GM21381 (cell line): ENCODE results near the gene COL19A1.

Experiments
- ATAC-seq: cut with Tn5 transposase; IDR thresholded peaks from one replicate; pipeline ENCODE4 v1.9.1; 2021; ENCODE audit warnings: mild to moderate bottlenecking, moderate library complexity; ENCODE audit not compliant: unreplicated experiment

The COL19A1 gene

DNA sequence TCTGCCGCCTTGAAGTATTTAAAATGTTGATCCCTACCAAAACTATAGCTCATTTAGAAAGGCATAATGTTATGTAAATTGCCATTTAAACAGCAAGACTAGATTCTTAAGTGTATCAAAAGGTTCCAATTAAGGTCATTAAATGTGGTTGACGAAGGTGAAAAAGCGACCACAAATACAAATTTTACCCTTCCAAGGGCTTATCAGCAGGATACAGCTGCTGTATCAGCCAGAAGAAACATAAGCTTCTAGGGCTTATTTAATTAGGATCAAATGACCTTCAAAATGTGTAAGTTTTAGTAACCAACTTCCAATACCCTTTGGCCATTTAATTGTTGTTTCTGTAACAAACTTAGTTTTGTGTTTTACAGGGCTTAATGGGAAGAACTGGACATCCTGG, 296.6 kb downstream of the COL19A1 start:
- ATAC-seq = no peak

DNA sequence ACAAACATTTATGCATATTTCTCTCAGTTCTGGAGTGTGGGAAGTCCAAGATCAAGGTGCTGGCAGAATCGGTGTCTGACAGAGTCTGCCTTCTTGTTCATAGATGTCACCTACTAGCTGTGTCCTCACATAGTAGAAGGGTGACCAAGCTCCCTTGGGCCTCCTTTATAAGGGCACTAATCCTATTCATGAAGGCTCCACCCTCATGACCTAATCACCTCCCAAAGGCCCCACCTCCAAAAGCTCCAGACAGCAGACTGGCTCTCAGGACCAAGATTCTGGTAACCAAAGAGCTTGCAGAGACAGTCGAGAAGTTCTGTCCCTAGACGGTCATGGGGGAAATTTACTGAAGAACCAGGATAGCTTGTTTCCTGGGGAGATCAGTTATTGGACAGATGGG, 297.4 kb downstream of the COL19A1 start:
- ATAC-seq = no peak

DNA sequence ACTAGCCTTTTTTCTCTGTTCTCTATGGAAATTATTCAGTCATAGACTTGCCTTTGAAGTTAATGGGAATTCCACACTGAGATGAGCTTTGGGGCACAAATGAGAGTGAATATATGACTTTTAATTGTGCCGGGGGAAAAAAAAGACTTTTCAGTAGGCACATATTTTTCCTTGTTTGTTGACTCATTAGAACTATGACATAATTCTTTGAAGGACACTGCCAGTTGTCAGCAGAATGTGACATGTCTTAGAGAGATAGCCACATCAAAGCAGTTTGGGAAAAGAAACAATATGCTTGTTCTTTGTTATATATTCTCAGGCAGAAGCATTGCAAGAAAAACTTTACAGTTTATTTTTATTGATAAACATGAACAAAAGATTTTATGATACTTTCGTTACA, 298.2 kb downstream of the COL19A1 start:
- no peak for ATAC-seq

DNA sequence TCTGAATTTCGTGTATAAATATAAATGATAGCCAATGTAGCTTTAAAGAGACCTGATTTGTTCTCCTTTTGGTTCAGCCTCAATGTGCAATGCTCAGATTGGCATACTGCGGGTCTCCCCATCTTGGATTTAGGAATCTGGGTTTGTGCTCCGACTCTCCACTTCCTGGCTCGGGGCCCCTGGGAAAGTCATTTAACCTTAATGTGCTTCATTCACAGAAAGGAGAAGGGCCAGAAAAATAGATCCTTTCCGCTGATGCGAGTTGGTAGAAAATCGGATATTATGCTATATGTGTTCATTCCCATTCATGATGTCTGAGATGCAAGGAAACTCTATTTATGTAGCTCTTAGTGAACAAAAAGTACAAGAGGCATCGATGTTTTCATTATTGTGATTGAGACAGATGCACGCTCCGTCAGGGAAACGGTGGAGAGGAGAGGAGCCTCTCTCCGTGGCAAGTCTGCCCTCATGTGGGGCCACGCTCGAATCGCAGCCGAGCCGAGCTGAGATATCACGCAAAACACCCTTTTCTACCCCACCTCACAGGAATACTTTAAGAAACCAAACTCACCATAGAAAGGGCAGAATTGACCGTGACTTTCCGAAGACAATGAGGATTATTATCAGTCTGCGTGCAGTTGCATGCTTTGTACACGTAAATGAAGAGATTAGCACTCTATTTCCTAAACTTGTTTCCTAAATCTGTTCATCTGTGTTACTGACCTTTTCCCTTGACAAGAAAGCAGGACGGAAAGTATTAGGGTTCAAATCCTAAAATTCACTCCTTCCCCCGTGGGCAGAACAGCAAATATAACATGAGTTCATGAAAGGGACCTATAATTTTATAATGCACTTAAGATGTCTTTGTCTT, 300.0 kb downstream of the COL19A1 start:
- no peak for ATAC-seq

DNA sequence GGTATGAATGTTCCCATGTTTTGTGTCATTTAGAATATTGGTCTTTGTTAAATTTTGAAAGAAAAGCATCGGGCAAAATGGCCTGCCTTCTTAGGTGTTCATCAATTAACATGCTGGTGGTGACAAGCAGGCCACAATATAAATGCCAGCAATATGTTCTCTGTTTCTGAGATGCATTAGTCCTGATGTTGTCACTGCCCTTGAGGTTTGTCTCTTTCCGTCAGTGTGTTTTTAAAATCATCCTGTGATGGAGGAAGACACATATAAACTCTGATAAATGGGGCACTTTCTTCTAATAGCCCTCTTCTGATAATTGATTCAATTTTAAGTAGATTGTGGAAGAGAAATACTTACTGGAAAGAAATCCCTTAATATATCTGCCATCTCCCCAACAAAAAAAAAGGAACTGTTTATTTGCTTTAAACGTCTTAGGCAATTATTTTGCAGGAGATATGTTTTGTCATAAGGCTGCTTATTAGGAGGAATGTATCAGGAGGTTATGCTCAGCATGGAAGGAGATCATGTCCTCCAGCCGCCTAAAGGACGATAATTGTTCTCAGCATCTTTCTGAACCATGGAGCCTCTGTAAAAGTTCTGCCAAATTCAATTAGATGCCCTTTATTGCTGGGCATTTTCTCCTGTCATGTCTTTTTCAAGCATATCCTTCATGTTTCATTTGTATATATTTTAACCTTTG, 302.5 kb downstream of the COL19A1 start:
- ATAC-seq = no peak

DNA sequence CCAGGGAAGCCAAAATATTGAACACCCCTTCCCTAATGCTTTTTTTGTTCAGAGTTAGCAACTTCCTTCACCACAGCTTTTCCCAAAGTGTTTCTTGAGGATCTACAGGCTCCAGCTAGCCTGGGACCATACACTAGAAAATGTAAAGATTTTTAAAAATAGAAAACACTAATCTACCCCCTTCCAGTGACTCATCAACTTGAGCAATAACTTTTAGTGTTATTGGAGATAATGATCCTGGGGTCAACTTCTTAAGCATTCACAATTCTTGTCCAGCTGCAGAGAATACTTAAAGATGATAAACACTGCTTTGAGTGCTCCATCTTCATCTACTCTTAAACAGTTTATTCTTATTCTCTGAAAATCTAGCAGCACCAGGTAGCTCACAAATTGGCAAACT, 304.9 kb downstream of the COL19A1 start:
- no peak for ATAC-seq

DNA sequence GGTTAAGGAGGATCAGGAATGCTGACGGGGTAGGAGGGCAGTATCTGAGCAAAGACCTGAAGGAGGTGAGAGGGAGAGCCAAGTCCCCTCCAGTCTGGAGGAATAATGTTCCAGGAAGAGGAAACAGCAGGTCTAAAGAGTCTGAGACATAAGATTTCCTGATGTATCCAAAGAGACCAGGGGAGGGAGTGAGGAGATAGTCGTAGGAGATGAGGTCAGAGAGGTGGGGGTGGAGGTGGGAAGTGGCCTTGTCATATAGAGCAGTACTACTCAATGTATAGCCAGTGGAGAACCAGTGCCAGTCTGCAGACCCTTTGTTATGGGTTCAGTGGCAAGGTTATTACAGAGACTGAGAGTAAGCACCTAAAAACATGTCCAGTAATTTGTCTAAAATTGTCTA, 305.9 kb downstream of the COL19A1 start:
- ATAC-seq = no peak

DNA sequence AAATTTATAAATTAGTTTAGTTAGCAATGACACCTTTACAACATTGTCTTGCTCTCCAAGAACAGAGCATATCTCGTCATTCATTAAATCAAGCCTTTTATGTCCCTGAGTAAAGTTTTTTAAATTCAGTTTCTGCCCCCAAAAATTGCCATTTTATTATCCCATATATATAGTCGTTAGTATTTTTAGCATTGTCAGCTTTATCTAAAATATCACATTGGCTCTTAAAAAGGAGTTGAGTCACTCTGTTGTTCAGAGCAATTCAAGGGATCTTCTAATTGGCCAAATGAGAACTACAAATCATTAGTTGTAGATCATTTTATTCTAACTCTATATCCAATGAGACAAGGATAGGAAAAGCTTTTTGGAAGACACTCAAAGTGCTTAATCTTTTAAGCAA, 309.4 kb downstream of the COL19A1 start:
- no peak for ATAC-seq

DNA sequence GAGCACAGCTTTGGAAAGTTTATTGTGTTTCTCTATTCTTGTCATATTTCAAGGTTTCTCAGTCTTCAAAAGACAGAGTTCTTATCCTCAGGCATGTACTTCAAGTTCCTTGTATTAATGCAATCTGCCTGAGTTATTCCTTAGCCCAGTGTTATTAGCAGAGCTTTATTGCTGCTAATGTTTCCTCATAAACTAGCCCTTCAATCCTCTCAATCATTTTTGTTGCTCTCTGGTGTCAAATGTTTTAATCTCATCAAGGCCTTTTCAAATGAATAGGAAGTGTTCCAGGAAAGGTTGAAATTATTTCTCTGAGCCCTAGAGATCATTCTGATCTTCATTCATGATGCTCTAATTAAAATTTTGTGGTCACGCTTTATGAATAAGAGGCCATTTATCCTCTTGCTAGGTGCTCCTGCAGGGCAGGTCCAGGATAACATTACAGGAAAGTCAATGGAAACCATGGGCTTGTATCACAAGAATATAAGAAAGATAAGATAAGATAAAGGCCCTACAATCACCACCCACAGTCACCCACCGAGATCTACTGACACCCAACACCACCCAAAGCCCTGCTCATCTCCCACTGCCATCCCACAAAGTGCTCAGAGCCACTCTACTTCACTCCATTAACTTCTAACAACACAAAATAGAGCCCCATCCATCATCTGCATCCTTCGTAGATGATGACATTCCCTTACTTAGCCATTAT, 310.6 kb downstream of the COL19A1 start:
- no peak for ATAC-seq

DNA sequence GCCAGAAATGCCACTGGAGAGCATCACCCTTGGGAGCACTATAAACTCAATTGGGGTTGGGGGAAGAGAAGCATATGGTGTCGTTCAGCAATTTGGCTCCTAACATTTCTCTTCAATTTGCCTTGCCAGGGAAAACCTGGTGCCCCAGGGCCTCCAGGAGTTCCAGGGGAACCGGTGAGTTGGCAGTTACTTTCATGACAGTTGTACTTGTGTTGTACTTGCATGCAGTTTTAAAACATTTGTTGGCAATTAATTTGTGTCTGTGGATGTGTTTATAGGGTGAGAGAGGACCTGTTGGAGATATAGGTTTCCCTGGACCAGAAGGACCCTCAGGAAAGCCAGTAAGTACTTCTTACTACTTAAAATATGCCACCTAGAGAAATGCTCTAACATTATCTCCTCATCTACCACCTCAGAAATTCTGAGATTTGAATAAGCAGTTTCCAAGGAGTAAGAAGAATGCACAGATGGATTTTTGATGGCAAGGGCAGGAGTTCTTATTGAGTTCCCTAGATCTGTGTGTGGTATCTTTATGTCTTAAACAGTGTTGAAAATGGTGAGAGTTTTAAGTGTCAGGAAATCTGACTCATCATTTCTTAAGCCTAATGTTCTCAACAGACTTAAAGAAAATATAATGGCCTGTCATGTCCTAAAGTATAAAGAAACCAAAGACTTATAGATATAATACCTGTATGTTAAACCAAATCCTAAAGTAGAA, 314.0 kb downstream of the COL19A1 start:
- no peak for ATAC-seq

DNA sequence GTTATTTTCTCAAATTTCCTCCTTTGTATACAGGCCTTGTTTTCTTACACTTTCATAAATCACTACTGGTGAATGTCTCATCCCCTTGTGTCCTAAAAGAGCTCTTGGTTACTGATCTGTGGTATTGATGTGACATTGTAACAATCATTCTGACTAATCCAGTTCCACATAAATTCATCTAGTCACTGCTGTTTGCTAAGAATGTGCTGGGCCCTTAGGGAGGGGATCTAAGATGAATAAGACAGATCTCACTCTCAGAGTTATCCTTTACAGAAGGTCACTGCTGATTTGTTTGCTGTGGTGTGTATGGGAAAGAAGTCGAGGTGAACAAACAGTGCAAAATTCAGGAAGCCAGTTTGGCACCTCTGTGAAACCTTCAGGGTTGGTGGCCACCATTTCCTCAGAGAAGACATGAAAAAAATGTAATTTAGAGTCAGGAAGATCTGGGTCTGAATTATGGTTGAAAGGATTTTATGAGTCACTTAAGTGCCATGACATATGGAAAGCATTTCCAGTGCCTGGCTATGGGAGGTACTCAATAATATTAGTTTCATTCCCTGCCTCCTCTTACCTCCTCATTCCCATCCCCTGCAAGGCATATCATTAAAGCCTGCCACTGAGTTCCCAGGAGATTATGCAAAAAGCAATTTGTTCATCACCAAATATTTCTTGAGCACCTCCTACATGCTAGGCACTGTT, 314.7 kb downstream of the COL19A1 start:
- no peak for ATAC-seq

DNA sequence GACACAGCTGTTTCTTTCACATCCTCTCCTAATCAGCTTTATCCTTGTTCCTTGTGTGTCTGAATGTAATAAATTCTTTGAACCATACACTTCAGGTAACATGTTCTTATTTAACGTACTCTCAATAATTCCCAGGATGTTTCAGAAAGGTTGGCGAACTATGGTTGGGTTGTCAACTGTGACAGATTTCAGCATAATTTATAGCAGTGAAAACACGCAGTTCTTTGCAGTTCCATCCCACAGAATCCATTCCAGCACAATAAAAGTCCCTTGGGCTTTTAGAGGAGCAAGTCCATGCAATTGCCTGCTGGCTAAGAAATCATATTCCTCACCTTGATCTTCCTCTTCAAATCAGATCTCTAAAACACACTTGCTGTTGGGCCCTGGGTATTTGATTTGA, 317.2 kb downstream of the COL19A1 start:
- no peak for ATAC-seq

DNA sequence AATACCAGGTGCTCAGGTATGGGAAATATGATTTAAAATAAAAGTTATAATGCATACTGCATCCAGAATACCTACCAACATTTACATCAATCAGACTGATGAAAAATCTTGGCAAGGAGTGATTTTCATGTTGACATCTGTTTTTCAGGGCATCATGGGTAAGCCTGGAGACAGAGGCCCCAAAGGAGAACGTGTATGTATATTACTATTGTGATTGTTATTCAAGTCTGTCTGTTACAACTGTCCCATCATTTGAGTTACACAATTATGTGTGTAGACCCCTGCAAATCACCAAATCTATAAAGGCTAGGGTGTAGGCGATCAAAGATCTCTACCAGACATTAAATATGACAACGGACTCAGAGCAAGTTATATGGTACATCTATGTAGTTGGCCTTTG, 318.4 kb downstream of the COL19A1 start:
- ATAC-seq = no peak

DNA sequence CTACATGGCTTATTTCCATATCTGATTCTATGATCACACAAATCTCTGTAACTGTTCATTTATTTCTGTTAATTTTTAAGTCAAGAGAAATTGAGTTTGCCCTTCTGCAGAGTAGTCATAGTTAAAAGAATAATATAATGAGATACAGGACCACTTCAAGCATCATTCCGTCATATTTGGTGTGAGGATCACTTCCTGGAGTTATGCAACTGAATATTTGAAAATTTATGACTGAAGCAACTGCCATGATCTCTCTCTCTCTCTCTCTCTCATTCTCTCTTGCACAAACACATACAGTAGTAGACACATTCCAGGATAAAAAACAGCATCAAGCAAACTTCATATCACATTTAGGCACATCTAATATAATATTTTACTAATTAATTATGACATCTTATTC, 320.1 kb downstream of the COL19A1 start:
- no peak for ATAC-seq

DNA sequence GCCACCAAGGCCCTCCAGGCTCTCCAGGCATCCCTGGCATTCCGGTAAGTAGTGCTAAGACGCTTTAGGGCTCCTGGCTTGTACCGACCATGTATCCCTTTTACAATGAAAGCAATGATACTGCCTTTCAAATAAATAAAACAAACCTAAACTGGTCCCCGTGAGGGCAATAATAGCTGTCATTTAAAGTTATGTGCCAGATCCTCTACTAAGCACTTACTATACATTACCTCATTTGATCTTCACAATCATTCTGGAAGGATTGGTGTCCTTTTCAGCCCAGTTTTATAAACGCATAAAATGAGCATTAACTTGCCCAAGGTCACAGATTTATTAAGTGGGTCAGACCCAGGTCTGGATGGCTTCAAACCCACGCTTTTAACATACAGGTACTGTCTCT, 321.8 kb downstream of the COL19A1 start:
- no peak for ATAC-seq

DNA sequence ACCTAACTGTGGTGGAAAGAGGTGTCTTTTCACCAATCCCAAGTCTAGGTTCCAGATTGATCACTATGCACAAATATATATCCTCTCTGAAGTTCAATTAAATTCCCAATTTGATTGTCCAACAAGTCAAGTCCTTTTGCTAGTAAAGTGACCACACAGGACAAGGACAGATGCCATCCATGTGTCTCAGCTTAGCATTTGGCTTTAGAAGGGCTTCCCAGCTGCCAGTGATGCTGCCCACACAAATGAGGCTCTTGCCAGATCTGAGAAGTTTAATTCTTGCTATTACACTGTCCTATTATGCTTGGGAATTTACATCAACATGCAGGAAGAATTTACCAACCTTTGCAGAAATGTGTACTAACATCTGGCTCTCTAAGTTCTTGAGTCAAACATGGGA, 328.1 kb downstream of the COL19A1 start:
- no peak for ATAC-seq

DNA sequence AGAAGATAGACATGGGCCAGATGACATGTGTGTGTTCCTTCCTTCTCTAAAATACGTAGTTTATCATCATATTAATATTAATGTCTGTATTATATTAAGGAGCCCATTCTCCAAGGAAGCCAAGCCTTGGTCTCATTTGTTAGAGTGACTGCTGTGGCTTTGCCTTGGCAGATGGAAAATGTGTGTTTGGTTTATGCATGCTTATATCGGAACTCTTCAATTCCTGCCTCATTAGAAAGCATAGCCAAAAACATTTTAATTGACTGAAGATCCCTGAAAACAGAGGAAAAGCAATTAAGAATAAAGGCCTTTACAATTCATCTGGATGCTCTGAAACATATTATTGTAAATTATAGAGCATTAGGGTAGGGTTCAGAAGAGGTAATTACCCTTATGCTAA, 330.2 kb downstream of the COL19A1 start:
- ATAC-seq = no peak

DNA sequence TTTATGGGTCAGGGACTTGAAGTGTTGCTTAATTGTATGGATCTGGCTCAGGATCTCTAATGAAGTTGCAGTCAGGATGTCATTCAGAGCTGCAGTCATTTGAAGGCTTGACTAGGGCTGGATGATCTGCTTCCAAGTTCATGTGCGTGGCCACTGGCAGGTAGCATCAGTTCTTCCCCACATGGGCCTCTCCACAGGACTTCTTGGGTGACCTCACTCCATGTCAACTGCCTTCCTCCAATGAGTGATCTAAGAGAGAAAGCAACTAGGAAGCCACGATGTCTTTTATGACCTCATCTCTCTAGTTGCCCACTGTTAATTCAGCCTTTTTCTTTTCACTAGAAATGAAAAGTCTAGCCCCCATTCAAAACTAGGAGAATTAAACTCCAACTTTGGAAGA, 332.4 kb downstream of the COL19A1 start:
- ATAC-seq = no peak

DNA sequence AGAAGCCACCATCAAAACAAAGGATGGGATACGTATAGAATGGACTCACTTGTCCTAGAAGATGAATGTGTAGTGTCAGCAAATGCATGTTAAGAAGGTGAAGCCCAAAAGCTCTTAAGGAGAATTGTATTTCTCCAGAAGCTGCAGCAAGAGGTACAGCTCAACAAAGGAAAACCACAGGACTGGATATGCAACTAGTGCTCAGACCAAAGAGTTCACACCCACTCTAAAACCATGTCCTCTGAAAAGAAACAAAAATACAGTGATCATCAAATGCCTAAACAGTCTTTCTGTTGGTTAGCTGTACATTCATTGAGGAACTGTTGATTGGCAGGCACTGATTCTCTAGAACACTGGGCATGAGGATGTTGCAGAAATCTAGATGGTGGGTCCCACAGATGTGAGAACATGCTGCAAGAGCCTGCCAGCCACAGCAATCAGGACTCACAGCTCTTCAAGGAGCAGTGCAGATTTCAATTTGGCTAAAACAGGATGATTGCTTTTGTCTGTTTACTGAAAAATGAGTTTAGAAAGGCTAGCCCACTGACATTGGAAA, 342.0 kb downstream of the COL19A1 start:
- ATAC-seq = no peak

DNA sequence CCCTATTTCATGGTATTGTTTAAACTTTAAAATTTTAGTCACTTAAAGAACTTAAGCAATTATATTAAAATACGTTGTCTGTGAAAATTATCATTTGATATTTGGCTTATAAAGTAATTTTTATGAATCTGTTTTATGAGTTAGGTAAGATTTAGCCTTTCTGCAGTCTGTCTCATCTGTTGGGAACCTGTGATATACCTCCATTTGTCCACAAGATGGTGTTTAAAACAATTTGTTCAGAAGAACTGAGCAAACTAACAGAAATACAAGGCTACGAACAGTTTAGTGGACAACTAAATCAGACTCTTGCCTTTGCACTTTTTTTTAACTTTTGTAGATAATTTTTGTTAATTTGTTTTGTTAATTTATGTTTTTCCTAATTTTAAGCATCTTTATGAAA, 344.1 kb downstream of the COL19A1 start:
- ATAC-seq = no peak
